H1 (cell line): ENCODE measurements around the gene MASP1. TPM values are rescaled to one million over a fixed set of nuclear protein-coding genes. Genes with fewer than 3 reads are reported as not detected.

Experiments used
- ASH2L ChIP-seq: fragments of 200-600, 300-600 bp; sonication (generic); IDR thresholded peaks from one replicate; pipeline ENCODE4 v1.7.1; 2017; ENCODE audit warnings: low read length
- BACH1 ChIP-seq: IDR thresholded peaks from 2 replicates; pipeline ENCODE4 v1.6.1; 2012; ENCODE audit warnings: low read length, improper control_type of control experiment
- CBX5 ChIP-seq: fragments of 300-800, 300-1000 bp; sonication (generic); IDR thresholded peaks from 2 replicates; pipeline ENCODE4 v1.7.1; 2016; ENCODE audit warnings: antibody characterized with exemption, low read length, low read depth
- CHD7 ChIP-seq: fragments of 300-600 bp; sonication (generic); IDR thresholded peaks from 2 replicates; pipeline ENCODE4 v1.7.1; 2012; ENCODE audit warnings: low read length, moderate library complexity, mild to moderate bottlenecking, inconsistent platforms; ENCODE audit not compliant: insufficient replicate concordance
- EZH2 ChIP-seq: fragments of 200-600 bp; sonication (generic); IDR thresholded peaks from 2 replicates; pipeline ENCODE4 v1.7.1; 2012; ENCODE audit warnings: low read depth, mild to moderate bottlenecking, moderate library complexity, low read length, inconsistent platforms; ENCODE audit not compliant: severe bottlenecking
- GTF2F1 ChIP-seq: IDR thresholded peaks from 2 replicates; pipeline ENCODE4 v1.6.1; 2012; ENCODE audit warnings: low read depth, low read length, improper control_type of control experiment, borderline replicate concordance
- KDM5A ChIP-seq: fragments of 200-600 bp; IDR thresholded peaks from 2 replicates; pipeline ENCODE4 v1.7.1; 2012; ENCODE audit warnings: mild to moderate bottlenecking, low read length, inconsistent platforms, mixed read lengths
- POLR2AphosphoS5 ChIP-seq: IDR thresholded peaks from 2 replicates; pipeline ENCODE4 v1.6.1; 2011; ENCODE audit warnings: low read depth, low read length
- POU5F1 ChIP-seq: IDR thresholded peaks from 2 replicates; pipeline ENCODE4 v1.6.1; 2011; ENCODE audit warnings: low read depth, mild to moderate bottlenecking, low read length, moderate library complexity
- SIX5 ChIP-seq: IDR thresholded peaks from 2 replicates; pipeline ENCODE4 v1.6.1; 2011; ENCODE audit warnings: mild to moderate bottlenecking, low read depth, low read length
- SRF ChIP-seq: IDR thresholded peaks from 2 replicates; pipeline ENCODE4 v1.6.1; 2011; ENCODE audit warnings: mild to moderate bottlenecking, low read depth, low read length, moderate library complexity
- USF2 ChIP-seq: IDR thresholded peaks from 2 replicates; pipeline ENCODE4 v1.6.1; 2011; ENCODE audit warnings: low read length, improper control_type of control experiment
- polyA plus RNA-seq, 7 experiments: library from polyadenylated mRNA; depleted of rRNA in 3 of 7; stranded (reverse) in 5 of 7; unstranded in 2 of 7; fragments of >200 nt in 5 of 7; fragments of 200-250 nt in 2 of 7; gene quantifications; 1 replicate in 5 of 7; 2 replicates in 1 of 7; 4 replicates in 1 of 7; pipeline versions ENCODE4 v1.2.1 to v1.2.3, GENCODE V29; 2011 to 2013; ENCODE audit warnings: missing spikeins in 2 of 7, mixed read lengths in 2 of 7
- total RNA-seq: library from RNA; stranded (reverse); fragmentation: NEBNext Ultra II Directional; extraction: Animal tissue kit (Norgen Biotek cat#: 25700); gene quantifications from 2 replicates; pipeline ENCODE4 v1.2.1, GENCODE V29; 2021

MASP1 gene
- total and polyA plus RNA-seq, 2 of the 8 experiments (the other 6 are each of a cell fraction or from before 2014, with no cell fraction given) = 2.7 to 3.5 TPM

- TF ChIP-seq CHD7 (no peak), POLR2AphosphoS5 (no peak), ASH2L (no peak), KDM5A (no peak), USF2 (no peak), CBX5 (no peak), SRF (no peak), BACH1 (no peak), SIX5 (no peak), EZH2 (no peak), POU5F1 (no peak), GTF2F1 (no peak)
Measured at GRCh38 chr3:187334904-187335303, 43.4 kb upstream of the MASP1 start (continued).
